ENCODE data around the gene SLC25A12.

DNA sequence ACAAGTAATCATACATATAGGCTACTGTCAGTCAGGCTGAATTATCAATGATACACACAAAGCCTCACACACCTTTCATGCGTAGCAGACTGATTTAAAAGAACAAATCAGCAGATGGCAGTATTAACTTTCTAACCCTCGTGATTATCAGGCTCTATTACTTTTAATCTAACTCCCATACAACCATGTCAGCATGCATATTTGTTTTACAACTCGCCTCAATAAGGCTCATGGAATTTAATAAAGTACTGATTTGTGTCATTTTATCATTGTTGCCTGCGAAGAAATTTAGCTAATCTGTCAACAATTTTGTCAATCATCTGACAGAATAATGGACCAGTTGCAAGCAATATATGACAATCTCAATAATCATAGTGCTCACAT is 82.8 kb downstream of the SLC25A12 start:
- no peak for TF ChIP-seq POLR2A (IDR thresholded peaks at IDR 0.05)
- TF ChIP-seq, protein P1, sequence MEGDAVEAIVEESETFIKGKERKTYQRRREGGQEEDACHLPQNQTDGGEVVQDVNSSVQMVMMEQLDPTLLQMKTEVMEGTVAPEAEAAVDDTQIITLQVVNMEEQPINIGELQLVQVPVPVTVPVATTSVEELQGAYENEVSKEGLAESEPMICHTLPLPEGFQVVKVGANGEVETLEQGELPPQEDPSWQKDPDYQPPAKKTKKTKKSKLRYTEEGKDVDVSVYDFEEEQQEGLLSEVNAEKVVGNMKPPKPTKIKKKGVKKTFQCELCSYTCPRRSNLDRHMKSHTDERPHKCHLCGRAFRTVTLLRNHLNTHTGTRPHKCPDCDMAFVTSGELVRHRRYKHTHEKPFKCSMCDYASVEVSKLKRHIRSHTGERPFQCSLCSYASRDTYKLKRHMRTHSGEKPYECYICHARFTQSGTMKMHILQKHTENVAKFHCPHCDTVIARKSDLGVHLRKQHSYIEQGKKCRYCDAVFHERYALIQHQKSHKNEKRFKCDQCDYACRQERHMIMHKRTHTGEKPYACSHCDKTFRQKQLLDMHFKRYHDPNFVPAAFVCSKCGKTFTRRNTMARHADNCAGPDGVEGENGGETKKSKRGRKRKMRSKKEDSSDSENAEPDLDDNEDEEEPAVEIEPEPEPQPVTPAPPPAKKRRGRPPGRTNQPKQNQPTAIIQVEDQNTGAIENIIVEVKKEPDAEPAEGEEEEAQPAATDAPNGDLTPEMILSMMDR (IDR thresholded peaks at IDR 0.05) = peak in 2 of 3 donors; percentile 31 to 45

All from ovary (tissue), 3 donors.